A549 treated with ZK216348 at 1 μM for 4 hours (cell line): ENCODE data around the gene UBE2E3. TPM values are rescaled to one million over a fixed set of nuclear protein-coding genes. Genes with fewer than 3 reads are reported as not detected.

Experiments
- total RNA-seq: library from RNA; stranded (reverse); fragments of 200-300 nt; extraction: Qiagen RNA extraction; gene quantifications from 5 replicates; pipeline ENCODE4 v1.2.3, GENCODE V29; 2022; ENCODE audit warnings: low read depth

UBE2E3 gene
- total RNA-seq: 63.8 to 83.0 TPM (median 67.3 TPM) in 5 replicates

DNA sequence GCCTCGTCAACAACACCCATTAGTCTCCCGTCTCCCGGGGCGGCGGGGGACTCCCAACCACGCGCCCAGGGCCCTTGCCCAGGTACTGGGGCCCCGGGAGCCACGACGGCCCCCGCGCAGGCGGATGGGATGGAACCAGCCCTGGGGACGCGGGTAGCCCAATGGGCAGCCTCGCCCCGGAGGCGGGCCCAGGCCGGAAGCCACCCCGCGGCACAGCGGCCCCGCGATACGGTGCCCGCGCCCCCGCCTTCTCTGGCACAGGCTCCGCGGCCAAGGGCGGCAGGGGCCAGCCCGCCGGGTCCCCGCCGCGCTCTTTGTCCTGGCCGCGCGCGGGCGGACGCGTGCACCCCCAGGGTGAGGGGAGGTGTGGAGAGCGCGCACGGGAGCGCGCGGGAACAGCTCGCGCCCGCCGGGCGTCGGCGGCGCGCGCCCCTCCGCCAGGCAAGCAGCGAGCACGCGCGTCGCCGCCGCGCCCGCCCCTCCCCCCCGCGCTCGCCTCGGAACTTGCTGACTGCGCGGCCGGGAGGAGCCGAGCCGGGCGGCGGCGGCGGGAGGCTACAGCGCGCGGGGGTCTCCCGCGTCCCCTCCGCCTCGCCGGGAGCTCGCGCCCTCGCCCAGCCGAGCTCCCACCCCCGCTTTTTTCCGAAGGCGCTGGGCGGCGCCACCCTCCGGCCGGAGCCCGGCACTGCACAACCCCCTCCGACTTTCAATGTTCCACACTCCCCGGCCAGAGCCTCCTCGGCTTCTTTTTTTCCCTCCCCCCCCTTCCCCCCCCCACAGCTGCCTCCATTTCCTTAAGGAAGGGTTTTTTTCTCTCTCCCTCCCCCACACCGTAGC is at the start of gene UBE2E3:
UBE2E3 (plus strand) TSS at position 500 of the 837 bp plus-strand sequence. CDS start 1,438 bp downstream, outside the sequence.

